ENCODE data around the gene ZAR1.
"Not testable (repeated sequence)": the region's sequence is repeated elsewhere in the genome, so short reads cannot be mapped to it uniquely, and the experiment has no call there.

DNA sequence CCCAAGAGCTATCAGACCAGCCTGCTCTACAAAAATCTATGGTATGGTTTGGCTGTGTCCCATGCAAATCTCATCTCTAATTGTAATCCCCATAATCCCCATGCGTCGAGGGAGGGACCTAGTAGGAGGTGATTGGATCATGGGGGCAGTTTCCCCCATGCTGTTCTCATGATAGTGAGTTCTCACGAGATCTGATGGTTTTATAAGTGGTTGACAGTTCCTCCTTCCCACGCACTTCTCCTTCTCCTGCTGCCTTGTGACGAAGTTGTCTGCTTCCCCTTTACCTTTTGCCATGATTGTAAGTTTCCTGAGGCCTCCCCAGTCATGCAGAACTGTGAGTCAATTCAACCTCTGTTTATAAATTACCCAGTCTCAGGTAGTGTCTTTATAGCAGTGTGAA is 49.1 kb upstream of the ZAR1 start:
- TF ChIP-seq, protein P1, sequence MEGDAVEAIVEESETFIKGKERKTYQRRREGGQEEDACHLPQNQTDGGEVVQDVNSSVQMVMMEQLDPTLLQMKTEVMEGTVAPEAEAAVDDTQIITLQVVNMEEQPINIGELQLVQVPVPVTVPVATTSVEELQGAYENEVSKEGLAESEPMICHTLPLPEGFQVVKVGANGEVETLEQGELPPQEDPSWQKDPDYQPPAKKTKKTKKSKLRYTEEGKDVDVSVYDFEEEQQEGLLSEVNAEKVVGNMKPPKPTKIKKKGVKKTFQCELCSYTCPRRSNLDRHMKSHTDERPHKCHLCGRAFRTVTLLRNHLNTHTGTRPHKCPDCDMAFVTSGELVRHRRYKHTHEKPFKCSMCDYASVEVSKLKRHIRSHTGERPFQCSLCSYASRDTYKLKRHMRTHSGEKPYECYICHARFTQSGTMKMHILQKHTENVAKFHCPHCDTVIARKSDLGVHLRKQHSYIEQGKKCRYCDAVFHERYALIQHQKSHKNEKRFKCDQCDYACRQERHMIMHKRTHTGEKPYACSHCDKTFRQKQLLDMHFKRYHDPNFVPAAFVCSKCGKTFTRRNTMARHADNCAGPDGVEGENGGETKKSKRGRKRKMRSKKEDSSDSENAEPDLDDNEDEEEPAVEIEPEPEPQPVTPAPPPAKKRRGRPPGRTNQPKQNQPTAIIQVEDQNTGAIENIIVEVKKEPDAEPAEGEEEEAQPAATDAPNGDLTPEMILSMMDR (IDR thresholded peaks at IDR 0.05): not testable (repeated sequence)
- TF ChIP-seq POLR2A (IDR thresholded peaks at IDR 0.05): not testable (repeated sequence)

All from heart left ventricle (tissue), 13 donors.